Measurements from ENCODE around the gene LONRF3.

Gene LONRF3

DNA sequence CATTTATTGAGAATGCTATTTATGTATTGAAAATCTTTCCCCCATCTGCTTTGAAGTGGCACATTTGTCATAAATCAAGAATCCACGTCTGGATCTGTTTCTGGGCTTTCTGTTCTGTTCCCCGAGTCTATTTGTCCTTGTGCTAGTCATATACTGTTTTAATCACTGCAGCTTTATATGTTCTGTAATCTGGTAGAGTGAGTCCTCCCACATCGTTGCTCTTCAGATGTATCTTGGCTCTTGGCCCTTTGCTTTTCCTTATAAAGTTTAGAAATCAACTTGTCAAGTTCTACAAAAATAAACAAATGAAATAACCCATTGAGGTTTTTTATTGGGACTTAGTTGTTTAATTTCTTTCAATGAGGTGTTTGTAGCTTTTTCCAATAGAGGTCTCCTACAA is 29.0 kb downstream of the LONRF3 start:
- in situ Hi-C loops (cut with HindIII; ENCODE audit: low sequenced_read_pairs): no loop called here

DNA sequence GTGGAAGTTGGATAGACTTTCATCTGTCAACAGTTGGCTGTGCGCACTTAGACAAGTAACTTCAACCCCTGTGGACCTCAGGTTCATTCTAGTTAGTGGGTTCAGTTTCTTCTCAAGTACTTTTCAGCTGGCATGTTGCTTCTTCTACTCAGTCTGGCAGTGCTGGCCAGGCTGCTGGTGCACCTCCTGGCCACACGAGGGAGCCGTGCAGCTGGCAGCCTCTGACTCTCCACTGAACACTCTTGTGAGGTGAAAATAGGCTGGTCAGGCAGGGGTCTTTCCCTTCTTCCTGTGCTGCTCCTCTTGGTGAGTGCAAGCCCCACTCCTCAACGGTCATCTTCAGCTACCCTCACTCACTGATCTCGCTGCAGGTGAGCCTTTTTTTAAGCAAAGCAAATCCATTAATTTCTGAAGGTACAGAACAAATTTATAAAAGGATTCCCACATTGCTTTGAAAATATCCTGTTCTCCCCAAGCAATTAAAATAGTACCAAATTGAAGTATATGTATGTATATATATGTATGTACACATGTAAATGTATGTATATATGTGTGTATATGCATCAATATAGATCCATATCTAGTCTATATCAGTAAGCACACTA is 30.6 kb downstream of the LONRF3 start:
- H3K4me3 ChIP-seq (ENCODE audit: low read depth, low read length): no peak overlapping the region
- TF ChIP-seq, protein P1, sequence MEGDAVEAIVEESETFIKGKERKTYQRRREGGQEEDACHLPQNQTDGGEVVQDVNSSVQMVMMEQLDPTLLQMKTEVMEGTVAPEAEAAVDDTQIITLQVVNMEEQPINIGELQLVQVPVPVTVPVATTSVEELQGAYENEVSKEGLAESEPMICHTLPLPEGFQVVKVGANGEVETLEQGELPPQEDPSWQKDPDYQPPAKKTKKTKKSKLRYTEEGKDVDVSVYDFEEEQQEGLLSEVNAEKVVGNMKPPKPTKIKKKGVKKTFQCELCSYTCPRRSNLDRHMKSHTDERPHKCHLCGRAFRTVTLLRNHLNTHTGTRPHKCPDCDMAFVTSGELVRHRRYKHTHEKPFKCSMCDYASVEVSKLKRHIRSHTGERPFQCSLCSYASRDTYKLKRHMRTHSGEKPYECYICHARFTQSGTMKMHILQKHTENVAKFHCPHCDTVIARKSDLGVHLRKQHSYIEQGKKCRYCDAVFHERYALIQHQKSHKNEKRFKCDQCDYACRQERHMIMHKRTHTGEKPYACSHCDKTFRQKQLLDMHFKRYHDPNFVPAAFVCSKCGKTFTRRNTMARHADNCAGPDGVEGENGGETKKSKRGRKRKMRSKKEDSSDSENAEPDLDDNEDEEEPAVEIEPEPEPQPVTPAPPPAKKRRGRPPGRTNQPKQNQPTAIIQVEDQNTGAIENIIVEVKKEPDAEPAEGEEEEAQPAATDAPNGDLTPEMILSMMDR (IDR thresholded peaks at IDR 0.05; ENCODE audit: low read depth, low read length, missing control alignments): peak; percentile 92
- in situ Hi-C loops (cut with HindIII; ENCODE audit: low sequenced_read_pairs): no loop called here
- peak; percentile 4 for DNase-seq (ENCODE audit: low read depth)

More for the DNA sequence above, 29.0 kb downstream of the LONRF3 start:
- TF ChIP-seq, protein P1 (IDR thresholded peaks at IDR 0.05; ENCODE audit: low read depth, low read length, missing control alignments): no peak
- H3K4me3 ChIP-seq (ENCODE audit: low read depth, low read length): no peak overlapping the region
- no peak for DNase-seq (ENCODE audit: low read depth)

DNA sequence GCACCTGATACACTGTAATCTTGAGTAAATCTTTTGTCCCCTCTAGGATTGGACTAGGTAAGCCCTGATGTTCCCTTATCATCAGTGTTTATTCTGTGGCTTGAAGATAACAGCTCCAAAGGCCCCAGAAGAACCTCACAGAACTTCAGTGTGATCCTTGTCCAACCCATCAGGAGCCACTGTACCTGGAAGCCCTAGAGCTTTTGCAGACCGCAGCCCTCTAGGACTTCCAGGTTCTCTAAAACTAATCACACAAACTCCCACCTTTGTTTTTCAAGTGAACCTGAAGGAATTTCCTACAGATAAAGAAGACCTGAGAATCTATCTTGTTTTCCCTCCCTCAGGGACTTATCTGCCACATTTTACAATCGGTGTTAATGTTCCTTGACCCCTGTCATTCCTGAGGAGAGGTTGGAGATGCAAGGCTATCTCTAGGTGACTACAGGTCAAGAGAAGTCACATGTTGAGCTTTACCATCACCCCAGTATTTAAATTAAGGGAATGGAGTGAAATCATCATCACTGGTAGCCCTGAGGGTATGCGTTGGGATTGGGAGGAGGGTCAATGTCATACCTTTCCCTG is 32.9 kb downstream of the LONRF3 start:
- in situ Hi-C loops (cut with HindIII; ENCODE audit: low sequenced_read_pairs): no loop called here
- no peak overlapping the region for H3K4me3 ChIP-seq (ENCODE audit: low read depth, low read length)
- DNase-seq (ENCODE audit: low read depth): no peak
- TF ChIP-seq, protein P1 (IDR thresholded peaks at IDR 0.05; ENCODE audit: low read depth, low read length, missing control alignments): no peak

DNA sequence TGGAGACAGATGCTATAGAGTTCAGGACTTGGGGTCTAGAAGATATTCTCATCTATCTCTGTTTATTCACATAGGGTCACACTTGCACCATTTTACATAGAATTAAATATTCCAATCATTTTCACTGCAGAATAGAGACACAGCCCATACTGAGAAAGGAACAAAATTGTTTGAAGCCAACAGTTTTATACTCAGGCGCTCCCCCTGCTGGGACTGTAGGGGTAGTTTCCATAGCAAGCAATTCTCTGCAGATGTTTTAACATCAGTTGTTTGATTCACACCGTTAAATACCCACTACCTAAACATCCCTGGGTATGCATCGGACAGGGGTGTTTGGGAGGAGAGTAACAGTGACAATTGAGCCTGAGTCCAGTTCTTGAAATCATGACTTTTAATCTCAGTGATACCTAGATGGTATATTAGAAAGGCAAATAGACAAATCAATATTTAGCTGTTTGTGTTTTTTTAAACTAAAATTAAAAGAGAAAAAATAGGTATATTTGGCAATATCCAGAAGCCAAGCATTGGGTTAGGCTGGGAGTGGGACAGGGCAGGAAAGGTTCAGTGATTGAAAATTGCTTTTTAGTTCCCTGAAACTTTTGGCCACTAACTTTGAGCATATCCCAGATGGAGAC is 33.8 kb downstream of the LONRF3 start:
- no peak overlapping the region for H3K4me3 ChIP-seq (ENCODE audit: low read depth, low read length)
- peak; percentile 5 for DNase-seq (ENCODE audit: low read depth)
- in situ Hi-C loops (cut with HindIII; ENCODE audit: low sequenced_read_pairs): no loop called here
- TF ChIP-seq, protein P1 (IDR thresholded peaks at IDR 0.05; ENCODE audit: low read depth, low read length, missing control alignments): peak; percentile 68

DNA sequence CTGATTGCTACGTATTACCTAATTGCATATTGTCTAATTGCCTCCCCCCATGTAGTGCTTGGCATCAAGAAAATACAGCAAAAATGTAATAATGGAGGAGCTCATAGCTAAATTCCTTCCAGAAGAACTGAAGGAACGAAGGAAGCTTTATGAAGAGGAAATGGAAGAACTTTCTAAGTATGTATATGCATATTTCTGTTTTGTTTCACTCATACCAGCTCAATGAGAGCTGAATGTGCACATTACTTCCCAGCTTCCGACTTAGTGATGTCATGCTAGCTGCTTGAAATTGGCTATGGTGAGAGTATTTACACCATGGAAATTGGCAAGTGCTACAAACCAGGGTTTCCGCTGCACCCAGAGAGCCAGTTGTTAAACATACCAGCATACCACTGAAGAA is 34.7 kb downstream of the LONRF3 start:
- TF ChIP-seq, protein P1 (IDR thresholded peaks at IDR 0.05; ENCODE audit: low read depth, low read length, missing control alignments): no peak

DNA sequence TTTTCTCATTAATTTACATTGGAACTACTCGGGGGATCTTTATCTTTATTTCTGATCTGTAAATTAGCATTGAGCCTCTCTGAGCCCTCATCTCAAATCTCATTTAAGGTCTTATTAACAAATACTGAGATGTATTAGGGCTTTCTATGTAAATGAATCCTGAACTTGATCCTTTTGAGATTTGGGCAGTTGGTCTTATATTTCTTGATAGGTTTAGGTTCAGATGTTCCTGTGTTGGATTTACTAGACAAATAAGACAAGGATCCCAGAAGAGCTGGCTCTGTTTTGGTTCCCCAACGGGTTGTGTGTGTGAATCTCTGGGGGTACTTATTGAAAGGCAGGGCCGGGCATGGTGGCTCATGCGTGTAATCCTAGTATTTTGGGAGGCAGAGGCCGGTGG is 36.1 kb downstream of the LONRF3 start:
- H3K4me3 ChIP-seq (ENCODE audit: low read depth, low read length): no peak overlapping the region
- in situ Hi-C loops (cut with HindIII; ENCODE audit: low sequenced_read_pairs): no loop called here
- TF ChIP-seq, protein P1 (IDR thresholded peaks at IDR 0.05; ENCODE audit: low read depth, low read length, missing control alignments): no peak
- no peak for DNase-seq (ENCODE audit: low read depth)

More for the DNA sequence above, 34.7 kb downstream of the LONRF3 start:
- in situ Hi-C loops (cut with HindIII; ENCODE audit: low sequenced_read_pairs): no loop called here
- no peak for DNase-seq (ENCODE audit: low read depth)
- H3K4me3 ChIP-seq (ENCODE audit: low read depth, low read length): no peak overlapping the region
